IPS DF 6.9 (cell line): ENCODE measurements around the gene RPS21.

Experiments used
- DNase-seq: peaks from one replicate; pipeline ENCODE4 v3.0.0-alpha.2; 2013; ENCODE audit warnings: low read depth, low spot score
- H3K27ac ChIP-seq: one replicate; pipeline ENCODE4 v1.5.1; 2013; ENCODE audit warnings: low read length, control low read depth
- H3K27me3 ChIP-seq: 2 replicates; pipeline ENCODE4 v1.6.1; 2013; ENCODE audit warnings: mild to moderate bottlenecking, low read length; ENCODE audit not compliant: control insufficient read depth, insufficient read depth
- H3K36me3 ChIP-seq: 2 replicates; pipeline ENCODE4 v1.6.1; 2013; ENCODE audit warnings: low read length; ENCODE audit not compliant: control insufficient read depth, insufficient read depth
- H3K4me1 ChIP-seq: 2 replicates; pipeline ENCODE4 v1.6.1; 2013; ENCODE audit warnings: low read length; ENCODE audit not compliant: control insufficient read depth, insufficient read depth
- H3K4me3 ChIP-seq: 2 replicates; pipeline ENCODE4 v1.5.1; 2013; ENCODE audit warnings: mild to moderate bottlenecking, low read length
- H3K9me3 ChIP-seq: 2 replicates; pipeline ENCODE4 v1.6.1; 2013; ENCODE audit warnings: low read length, inconsistent platforms; ENCODE audit not compliant: control insufficient read depth, insufficient read depth
- WGBS: extraction: QIAGEN DNeasy Blood & Tissue Kit; methylation state at CpG from one replicate; pipeline ENCODE4 v1.1.7; 2013; ENCODE audit warnings: mixed read lengths, missing lambda C conversion rate; ENCODE audit not compliant: insufficient read length, insufficient coverage; 5-methylcytosine and 5-hydroxymethylcytosine counted together

Gene RPS21

GRCh38 chr20:62382306-62383198 is 4.4 kb upstream of the RPS21 start:
- DNase-seq, result no peak
- peaks cover 4% of the 10 kb centered on the region for H3K4me1 ChIP-seq
- no peak overlapping the region for H3K4me3 ChIP-seq
- peaks cover 3% of the 10 kb centered on the region; the same call in 1 of the 2 replicates for H3K36me3 ChIP-seq
- no peak overlapping the region for H3K27ac ChIP-seq
- no peaks in the 10 kb centered on the region for H3K9me3 ChIP-seq
- no CpG with 5 or more reads among the region's 18 CpGs for WGBS
- no peaks in the 10 kb centered on the region for H3K27me3 ChIP-seq

- Histone ChIP-seq H3K4me1 (no peaks in the 10 kb centered on the region), H3K4me3 (peak overlapping the region; percentile 99), H3K27ac (no peak overlapping the region), H3K27me3 (no peaks in the 10 kb centered on the region), H3K9me3 (no peaks in the 10 kb centered on the region), H3K36me3 (peaks cover 14% of the 10 kb centered on the region)
- no peak for DNase-seq
- WGBS, result no CpG with 5 or more reads among the region's 47 CpGs
These were observed 463 bp downstream of the RPS21 start for GRCh38 chr20:62387219-62387913.

- Histone ChIP-seq H3K27ac (no peak overlapping the region), H3K9me3 (no peaks in the 10 kb centered on the region), H3K27me3 (no peaks in the 10 kb centered on the region), H3K4me1 (no peaks in the 10 kb centered on the region), H3K4me3 (peak overlapping the region; percentile 99; the same call in 1 of the 2 replicates), H3K36me3 (peaks cover 14% of the 10 kb centered on the region)
- WGBS, result no CpG with 5 or more reads among the region's 20 CpGs
- DNase-seq, result no peak
These were observed 1.2 kb downstream of the RPS21 start for GRCh38 chr20:62387933-62388635.

- no CpG with 5 or more reads among the region's 11 CpGs for WGBS
- Histone ChIP-seq H3K4me3 (no peak overlapping the region), H3K27ac (no peak overlapping the region), H3K4me1 (no peaks in the 10 kb centered on the region), H3K36me3 (peaks cover 14% of the 10 kb centered on the region), H3K9me3 (no peaks in the 10 kb centered on the region), H3K27me3 (no peaks in the 10 kb centered on the region)
- no peak for DNase-seq
These were observed 2.1 kb downstream of the RPS21 start for GRCh38 chr20:62388839-62389600.

- no peaks in the 10 kb centered on the region for H3K9me3 ChIP-seq
- no peaks in the 10 kb centered on the region for H3K4me1 ChIP-seq
- no peak overlapping the region for H3K4me3 ChIP-seq
- peaks cover 14% of the 10 kb centered on the region for H3K36me3 ChIP-seq
- no peak for DNase-seq
- H3K27me3 ChIP-seq, result no peaks in the 10 kb centered on the region
- no CpG with 5 or more reads among the region's 5 CpGs for WGBS
- no peak overlapping the region for H3K27ac ChIP-seq
These were observed 2.7 kb downstream of the RPS21 start for GRCh38 chr20:62389601-62390087.

- Histone ChIP-seq H3K4me3 (no peak overlapping the region), H3K27ac (no peak overlapping the region), H3K4me1 (no peaks in the 10 kb centered on the region), H3K9me3 (no peaks in the 10 kb centered on the region), H3K36me3 (peaks cover 14% of the 10 kb centered on the region), H3K27me3 (no peaks in the 10 kb centered on the region)
- no CpG with 5 or more reads among the region's 29 CpGs for WGBS
- no peak for DNase-seq
These were observed 3.6 kb downstream of the RPS21 start for GRCh38 chr20:62390317-62391164.

- WGBS, result no CpG with 5 or more reads among the region's 44 CpGs
- no peak overlapping the region for H3K4me3 ChIP-seq
- DNase-seq, result no peak
- no peaks in the 10 kb centered on the region for H3K27me3 ChIP-seq
- H3K9me3 ChIP-seq, result no peaks in the 10 kb centered on the region
- H3K27ac ChIP-seq, result no peak overlapping the region
- H3K36me3 ChIP-seq, result peaks cover 14% of the 10 kb centered on the region
- H3K4me1 ChIP-seq, result no peaks in the 10 kb centered on the region
These were observed 4.5 kb downstream of the RPS21 start for GRCh38 chr20:62391165-62392076.

- peaks cover 14% of the 10 kb centered on the region for H3K36me3 ChIP-seq
- H3K9me3 ChIP-seq, result no peaks in the 10 kb centered on the region
- no CpG with 5 or more reads among the region's 10 CpGs for WGBS
- no peak for DNase-seq
- H3K4me1 ChIP-seq, result no peaks in the 10 kb centered on the region
- H3K4me3 ChIP-seq, result no peak overlapping the region
- H3K27ac ChIP-seq, result no peak overlapping the region
- no peaks in the 10 kb centered on the region for H3K27me3 ChIP-seq
These were observed 5.1 kb downstream of the RPS21 start for GRCh38 chr20:62392077-62392418.
